A673 (cell line): Measurements from ENCODE around the gene GRIN2A. TPM values are rescaled to one million over a fixed set of nuclear protein-coding genes. Genes with fewer than 3 reads are reported as not detected.

ENCODE experiments used
- BruUV-seq: library from RNA; stranded (reverse); fragments of 400-500 nt; replicated peaks from 2 replicates; lab custom pipeline; 2021; lab: Mats Ljungman, UMichigan
- CTCF ChIA-PET: fragments of 300-600 bp; sonication (Branson Sonifier 250); formaldehyde crosslinking; loops from one replicate; lab custom pipeline; 2022; ENCODE audit warnings: antibody characterized with exemption; lab: Charles Lee
- POLR2A ChIA-PET: fragments of 300-600 bp; sonication (Branson Sonifier 250); formaldehyde crosslinking; loops from one replicate; lab custom pipeline; 2022; ENCODE audit warnings: antibody characterized with exemption; ENCODE audit not compliant: low non-redundant PET; lab: Charles Lee
- DNase-seq: peaks from one replicate; pipeline ENCODE4 v3.0.0-alpha.2; 2015; ENCODE audit warnings: low spot score
- H3K27ac ChIP-seq: fragments of 200-600 bp; sonication (generic); 2 replicates; pipeline ENCODE4 v1.5.1; 2016; ENCODE audit warnings: mixed run types, low read depth, mild to moderate bottlenecking, mixed read lengths, antibody characterized with exemption, low read length; ENCODE audit not compliant: poor library complexity, severe bottlenecking
- H3K27me3 ChIP-seq: fragments of 200-600 bp; sonication (generic); replicated peaks from 2 replicates; pipeline ENCODE4 v1.6.1; 2017; ENCODE audit warnings: mixed run types, low read depth, mild to moderate bottlenecking, mixed read lengths, antibody characterized with exemption, low read length; ENCODE audit not compliant: insufficient read depth, poor library complexity
- H3K36me3 ChIP-seq: fragments of 200-600 bp; sonication (generic); 2 replicates; pipeline ENCODE4 v1.6.1; 2016; ENCODE audit warnings: mixed run types, mild to moderate bottlenecking, mixed read lengths, antibody characterized with exemption, low read length; ENCODE audit not compliant: insufficient read depth, poor library complexity, severe bottlenecking
- H3K4me1 ChIP-seq: fragments of 200-600 bp; sonication (generic); 2 replicates; pipeline ENCODE4 v1.6.1; 2017; ENCODE audit warnings: mixed run types, mild to moderate bottlenecking, mixed read lengths, antibody characterized with exemption, low read length; ENCODE audit not compliant: insufficient read depth, poor library complexity, severe bottlenecking
- H3K4me3 ChIP-seq: fragments of 200-600 bp; sonication (generic); 2 replicates; pipeline ENCODE4 v1.5.1; 2016; ENCODE audit warnings: low read depth, mixed run types, mild to moderate bottlenecking, mixed read lengths, low read length; ENCODE audit not compliant: poor library complexity, severe bottlenecking
- H3K9me3 ChIP-seq: fragments of 200-600 bp; sonication (generic); 2 replicates; pipeline ENCODE4 v1.6.1; 2016; ENCODE audit warnings: mixed run types, low read depth, mild to moderate bottlenecking, mixed read lengths, antibody characterized with exemption, low read length; ENCODE audit not compliant: poor library complexity, severe bottlenecking
- CTCF ChIP-seq: fragments of 300-800, 200-600 bp; sonication (generic); conservative IDR thresholded peaks from 2 replicates; pipeline ENCODE4 v1.5.1; 2017; ENCODE audit warnings: low read depth, mild to moderate bottlenecking, antibody characterized with exemption, low read length, moderate library complexity, mixed read lengths
- EZH2 ChIP-seq: fragments of 200-600 bp; sonication (generic); IDR thresholded peaks from 2 replicates; pipeline ENCODE4 v1.6.1; 2017; ENCODE audit warnings: borderline replicate concordance, low read depth, mild to moderate bottlenecking, mixed read lengths, antibody characterized with exemption, low read length; ENCODE audit not compliant: poor library complexity, severe bottlenecking
- intact Hi-C: fragments of 100-400 bp; cut with micrococcal nuclease; formaldehyde crosslinking; loops from one replicate; pipeline ENCODE4 v1.10.0; 2022; ENCODE audit not compliant: unreplicated experiment
- total RNA-seq: library from RNA; stranded (reverse); gene quantifications from 2 replicates; pipeline ENCODE4 v1.2.3, GENCODE V29; 2021

GRIN2A gene
- total RNA-seq, 1 experiment from 2014 or later, result 1.2 TPM

DNA sequence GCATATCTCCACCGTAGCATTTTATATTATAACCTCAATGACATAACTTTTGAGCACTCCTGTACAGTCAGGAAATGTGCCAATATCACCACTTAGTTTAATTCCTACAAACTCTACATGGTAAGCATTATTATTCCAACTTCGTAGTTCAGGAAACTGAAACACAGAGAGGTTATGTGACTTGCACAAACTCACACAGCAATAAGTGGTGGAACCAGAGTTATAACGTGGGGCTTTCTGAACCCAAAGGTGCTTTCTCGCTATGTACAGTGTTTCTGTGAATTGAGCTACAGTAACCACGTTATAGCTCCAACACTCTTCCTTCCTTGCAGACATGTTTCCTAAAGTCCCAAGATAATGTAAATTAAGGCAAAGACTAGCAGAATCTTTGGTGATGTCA is 330.2 kb downstream of the GRIN2A start:
- ChIA-PET CTCF (no interaction called here), POLR2A (no interaction called here)
- Histone ChIP-seq H3K4me3 (no peak overlapping the region), H3K36me3 (no peaks in the 10 kb centered on the region), H3K4me1 (no peaks in the 10 kb centered on the region), H3K9me3 (no peaks in the 10 kb centered on the region), H3K27ac (no peak overlapping the region), H3K27me3 (peaks cover 2% of the 10 kb centered on the region)
- intact Hi-C loops, result no loop called here
- no peak for DNase-seq
- BruUV-seq, result no TSS peak
- TF ChIP-seq CTCF (no peak), EZH2 (no peak)

DNA sequence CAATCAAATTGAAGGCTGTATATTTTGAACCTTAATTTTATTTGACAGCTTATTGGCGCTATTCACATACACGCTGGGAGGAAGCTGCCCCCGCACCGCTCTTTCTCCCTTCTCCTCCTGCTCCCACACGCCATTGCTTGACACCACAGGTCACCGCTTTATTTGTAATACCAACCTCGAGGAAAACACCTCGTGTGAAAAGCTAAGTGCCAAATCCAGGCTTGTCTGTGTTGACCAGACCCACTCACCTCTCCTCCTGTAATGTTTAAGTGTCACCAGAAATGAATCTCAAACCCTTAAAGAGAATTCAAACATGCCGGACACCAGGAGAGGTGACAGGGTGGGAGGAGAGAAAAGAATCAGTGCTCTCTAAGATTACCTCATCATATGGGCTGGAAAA is 331.4 kb downstream of the GRIN2A start:
- no peaks in the 10 kb centered on the region for H3K4me1 ChIP-seq
- intact Hi-C loops, result no loop called here
- no peak for TF ChIP-seq CTCF
- no peak for TF ChIP-seq EZH2
- ChIA-PET CTCF (no interaction called here), POLR2A (no interaction called here)
- H3K27me3 ChIP-seq, result peaks cover 2% of the 10 kb centered on the region
- H3K9me3 ChIP-seq, result no peaks in the 10 kb centered on the region
- no peak overlapping the region for H3K27ac ChIP-seq
- no peak overlapping the region for H3K4me3 ChIP-seq
- BruUV-seq, result no TSS peak
- H3K36me3 ChIP-seq, result no peaks in the 10 kb centered on the region
- no peak for DNase-seq

DNA sequence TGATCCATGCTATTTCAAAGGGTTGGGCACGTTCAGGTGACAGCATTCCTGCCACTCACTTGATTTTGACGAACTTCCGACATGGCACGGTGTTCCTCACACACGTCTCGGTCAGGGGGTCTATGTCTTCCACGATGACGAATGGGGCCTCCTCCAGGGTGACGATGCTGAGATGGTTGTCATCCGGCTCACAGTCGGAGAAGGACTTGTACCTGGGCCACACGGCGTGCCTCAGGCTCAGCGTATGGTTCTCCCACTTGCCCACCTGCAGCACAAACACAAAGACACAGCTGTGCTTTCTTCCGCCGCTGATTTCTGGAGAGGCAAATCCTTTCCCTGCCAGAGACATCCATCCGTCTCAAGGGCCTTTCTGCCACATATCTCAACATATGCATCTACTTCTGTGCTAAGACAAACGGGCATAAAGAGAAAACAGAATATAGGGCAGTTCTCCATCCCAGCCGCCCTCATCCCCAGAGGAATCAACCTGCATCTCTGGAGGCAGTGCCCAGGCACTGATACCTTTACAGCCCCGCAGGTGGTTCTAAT is 332.5 kb downstream of the GRIN2A start:
- Histone ChIP-seq H3K36me3 (no peaks in the 10 kb centered on the region), H3K27me3 (peaks cover 2% of the 10 kb centered on the region), H3K4me3 (no peak overlapping the region), H3K27ac (no peak overlapping the region), H3K9me3 (no peaks in the 10 kb centered on the region), H3K4me1 (no peaks in the 10 kb centered on the region)
- intact Hi-C loops, result no loop called here
- no peak for DNase-seq
- CTCF ChIA-PET, result no interaction called here
- no TSS peak for BruUV-seq
- no peak for TF ChIP-seq EZH2
- no peak for TF ChIP-seq CTCF
- POLR2A ChIA-PET, result no interaction called here
